ENCODE results near the gene MCU.
A peak's percentile ranks its signal among the peaks of the same experiment; 100 is the strongest.
"Not testable (repeated sequence)": the region's sequence is repeated elsewhere in the genome, so short reads cannot be mapped to it uniquely, and the experiment has no call there.

MCU gene

GRCh38 chr10:72730479-72730878 is 38.5 kb downstream of the MCU start:
- Histone ChIP-seq H3K4me1 (ENCODE audit: control insufficient read depth, insufficient read depth, low read length, poor library complexity, severe bottlenecking) (no peaks in the 10 kb centered on the region), H3K27ac (ENCODE audit: low read depth, low read length, severe bottlenecking) (no peak overlapping the region), H3K4me3 (ENCODE audit: extremely low read depth, insufficient read depth, low read length, poor library complexity, severe bottlenecking) (no peak overlapping the region), H3K9me3 (ENCODE audit: control insufficient read depth, low read length) (no peaks in the 10 kb centered on the region), H3K36me3 (ENCODE audit: control insufficient read depth, insufficient read depth, low read length) (no peaks in the 10 kb centered on the region)
- WGBS, 2 experiments (ENCODE audit: insufficient coverage in 2 of 2), result 90 to 100% methylated on average over 3 to 5 of the region's 5 CpGs

- H3K4me3 ChIP-seq (ENCODE audit: extremely low read depth, insufficient read depth, low read length, poor library complexity, severe bottlenecking), result no peak overlapping the region
- H3K9me3 ChIP-seq (ENCODE audit: control insufficient read depth, low read length), result no peaks in the 10 kb centered on the region
- H3K4me1 ChIP-seq (ENCODE audit: control insufficient read depth, insufficient read depth, low read length, poor library complexity, severe bottlenecking), result peaks cover 5% of the 10 kb centered on the region
- H3K27ac ChIP-seq (ENCODE audit: low read depth, low read length, severe bottlenecking), result no peak overlapping the region
- H3K36me3 ChIP-seq (ENCODE audit: control insufficient read depth, insufficient read depth, low read length), result no peaks in the 10 kb centered on the region
- 83% methylated on average over 1 of the region's 4 CpGs; no CpG with 5 or more reads in 1 of the 2 experiments for WGBS, 2 experiments (ENCODE audit: insufficient coverage in 2 of 2)
Observed at GRCh38 chr10:72731916-72732419, 40.0 kb downstream of the MCU start.

GRCh38 chr10:72732521-72732920 is 40.6 kb downstream of the MCU start:
- Histone ChIP-seq H3K9me3 (ENCODE audit: control insufficient read depth, low read length) (no peaks in the 10 kb centered on the region), H3K27ac (ENCODE audit: low read depth, low read length, severe bottlenecking) (no peak overlapping the region), H3K4me3 (ENCODE audit: extremely low read depth, insufficient read depth, low read length, poor library complexity, severe bottlenecking) (no peak overlapping the region), H3K4me1 (ENCODE audit: control insufficient read depth, insufficient read depth, low read length, poor library complexity, severe bottlenecking) (peaks cover 5% of the 10 kb centered on the region), H3K36me3 (ENCODE audit: control insufficient read depth, insufficient read depth, low read length) (no peaks in the 10 kb centered on the region)
- 88% methylated on average over 1 of the region's 2 CpGs; no CpG with 5 or more reads in 1 of the 2 experiments for WGBS, 2 experiments (ENCODE audit: insufficient coverage in 2 of 2)

GRCh38 chr10:72733989-72734388 is 42.0 kb downstream of the MCU start:
- Histone ChIP-seq H3K4me1 (ENCODE audit: control insufficient read depth, insufficient read depth, low read length, poor library complexity, severe bottlenecking) (peaks cover 5% of the 10 kb centered on the region), H3K36me3 (ENCODE audit: control insufficient read depth, insufficient read depth, low read length) (no peaks in the 10 kb centered on the region), H3K4me3 (ENCODE audit: extremely low read depth, insufficient read depth, low read length, poor library complexity, severe bottlenecking) (no peak overlapping the region), H3K27ac (ENCODE audit: low read depth, low read length, severe bottlenecking) (no peak overlapping the region), H3K9me3 (ENCODE audit: control insufficient read depth, low read length) (no peaks in the 10 kb centered on the region)
- WGBS, 2 experiments (ENCODE audit: insufficient coverage in 2 of 2), result 75 to 85% methylated on average over 1 of the region's 1 CpG

GRCh38 chr10:72735288-72735936 is 43.5 kb downstream of the MCU start:
- no peak overlapping the region for H3K4me3 ChIP-seq (ENCODE audit: extremely low read depth, insufficient read depth, low read length, poor library complexity, severe bottlenecking)
- no CpG with 5 or more reads among the region's 1 CpG for WGBS, 2 experiments (ENCODE audit: insufficient coverage in 2 of 2)
- no peaks in the 10 kb centered on the region for H3K9me3 ChIP-seq (ENCODE audit: control insufficient read depth, low read length)
- no peak overlapping the region for H3K27ac ChIP-seq (ENCODE audit: low read depth, low read length, severe bottlenecking)
- no peaks in the 10 kb centered on the region for H3K36me3 ChIP-seq (ENCODE audit: control insufficient read depth, insufficient read depth, low read length)
- H3K4me1 ChIP-seq (ENCODE audit: control insufficient read depth, insufficient read depth, low read length, poor library complexity, severe bottlenecking), result peaks cover 5% of the 10 kb centered on the region

GRCh38 chr10:72736176-72736827 is 44.4 kb downstream of the MCU start:
- no peak overlapping the region for H3K4me3 ChIP-seq (ENCODE audit: extremely low read depth, insufficient read depth, low read length, poor library complexity, severe bottlenecking)

GRCh38 chr10:72736828-72737220 is 44.9 kb downstream of the MCU start:
- H3K9me3 ChIP-seq (ENCODE audit: control insufficient read depth, low read length), result no peaks in the 10 kb centered on the region
- H3K27ac ChIP-seq (ENCODE audit: low read depth, low read length, severe bottlenecking), result no peak overlapping the region
- no peaks in the 10 kb centered on the region for H3K36me3 ChIP-seq (ENCODE audit: control insufficient read depth, insufficient read depth, low read length)
- peaks cover 5% of the 10 kb centered on the region for H3K4me1 ChIP-seq (ENCODE audit: control insufficient read depth, insufficient read depth, low read length, poor library complexity, severe bottlenecking)
- 86 to 100% methylated on average over 1 of the region's 4 CpGs for WGBS, 2 experiments (ENCODE audit: insufficient coverage in 2 of 2)
- no peak overlapping the region for H3K4me3 ChIP-seq (ENCODE audit: extremely low read depth, insufficient read depth, low read length, poor library complexity, severe bottlenecking)

More at GRCh38 chr10:72736176-72736827, 44.4 kb downstream of the MCU start:
- Histone ChIP-seq H3K27ac (ENCODE audit: low read depth, low read length, severe bottlenecking) (peak overlapping the region; percentile 10), H3K4me1 (ENCODE audit: control insufficient read depth, insufficient read depth, low read length, poor library complexity, severe bottlenecking) (peaks cover 5% of the 10 kb centered on the region), H3K9me3 (ENCODE audit: control insufficient read depth, low read length) (no peaks in the 10 kb centered on the region), H3K36me3 (ENCODE audit: control insufficient read depth, insufficient read depth, low read length) (no peaks in the 10 kb centered on the region)
- WGBS, 2 experiments (ENCODE audit: insufficient coverage in 2 of 2), result no CpG with 5 or more reads among the region's 1 CpG

- H3K4me1 ChIP-seq (ENCODE audit: control insufficient read depth, insufficient read depth, low read length, poor library complexity, severe bottlenecking); H3K27ac ChIP-seq (ENCODE audit: low read depth, low read length, severe bottlenecking); H3K4me3 ChIP-seq (ENCODE audit: extremely low read depth, insufficient read depth, low read length, poor library complexity, severe bottlenecking); H3K36me3 ChIP-seq (ENCODE audit: control insufficient read depth, insufficient read depth, low read length); H3K9me3 ChIP-seq (ENCODE audit: control insufficient read depth, low read length): not testable (repeated sequence)
- 80 to 88% methylated on average over 1 to 3 of the region's 6 CpGs for WGBS, 2 experiments (ENCODE audit: insufficient coverage in 2 of 2)
Observed at GRCh38 chr10:72737357-72737756, 45.4 kb downstream of the MCU start.

GRCh38 chr10:72738486-72738885 is 46.5 kb downstream of the MCU start:
- Histone ChIP-seq H3K27ac (ENCODE audit: low read depth, low read length, severe bottlenecking) (no peak overlapping the region), H3K36me3 (ENCODE audit: control insufficient read depth, insufficient read depth, low read length) (no peaks in the 10 kb centered on the region), H3K4me3 (ENCODE audit: extremely low read depth, insufficient read depth, low read length, poor library complexity, severe bottlenecking) (no peak overlapping the region), H3K4me1 (ENCODE audit: control insufficient read depth, insufficient read depth, low read length, poor library complexity, severe bottlenecking) (peaks cover 5% of the 10 kb centered on the region), H3K9me3 (ENCODE audit: control insufficient read depth, low read length) (no peaks in the 10 kb centered on the region)
- WGBS, 2 experiments (ENCODE audit: insufficient coverage in 2 of 2), result 100% methylated on average over 1 of the region's 2 CpGs; no CpG with 5 or more reads in 1 of the 2 experiments

GRCh38 chr10:72740528-72740927 is 48.6 kb downstream of the MCU start:
- H3K36me3 ChIP-seq (ENCODE audit: control insufficient read depth, insufficient read depth, low read length), result no peaks in the 10 kb centered on the region
- H3K27ac ChIP-seq (ENCODE audit: low read depth, low read length, severe bottlenecking), result no peak overlapping the region
- H3K9me3 ChIP-seq (ENCODE audit: control insufficient read depth, low read length), result no peaks in the 10 kb centered on the region
- WGBS, 2 experiments (ENCODE audit: insufficient coverage in 2 of 2), result 63 to 75% methylated on average over 1 of the region's 2 CpGs
- H3K4me3 ChIP-seq (ENCODE audit: extremely low read depth, insufficient read depth, low read length, poor library complexity, severe bottlenecking), result no peak overlapping the region
- peaks cover 5% of the 10 kb centered on the region for H3K4me1 ChIP-seq (ENCODE audit: control insufficient read depth, insufficient read depth, low read length, poor library complexity, severe bottlenecking)

- H3K36me3 ChIP-seq (ENCODE audit: control insufficient read depth, insufficient read depth, low read length), result no peaks in the 10 kb centered on the region
- WGBS, 2 experiments (ENCODE audit: insufficient coverage in 2 of 2), result 80% methylated on average over 1 of the region's 3 CpGs; no CpG with 5 or more reads in 1 of the 2 experiments
- H3K9me3 ChIP-seq (ENCODE audit: control insufficient read depth, low read length), result no peaks in the 10 kb centered on the region
- no peak overlapping the region for H3K27ac ChIP-seq (ENCODE audit: low read depth, low read length, severe bottlenecking)
- no peaks in the 10 kb centered on the region for H3K4me1 ChIP-seq (ENCODE audit: control insufficient read depth, insufficient read depth, low read length, poor library complexity, severe bottlenecking)
- H3K4me3 ChIP-seq (ENCODE audit: extremely low read depth, insufficient read depth, low read length, poor library complexity, severe bottlenecking), result no peak overlapping the region
Observed at GRCh38 chr10:72742092-72742491, 50.1 kb downstream of the MCU start.
